OCI-LY1 (cell line): Measurements from ENCODE around the gene LARGE2.

Source experiments
- CTCF ChIP-seq: fragments of 200-600 bp; sonication (generic), shearing (Covaris generic); IDR thresholded peaks from 2 replicates; pipeline ENCODE4 v1.5.1; 2017; ENCODE audit warnings: mild to moderate bottlenecking, antibody characterized with exemption, low read length, moderate library complexity, mixed read lengths
- EZH2 ChIP-seq: fragments of 200-600 bp; sonication (generic), shearing (Covaris generic); IDR thresholded peaks from 2 replicates; pipeline ENCODE4 v1.8.0; 2017; ENCODE audit warnings: borderline replicate concordance, mixed run types, mild to moderate bottlenecking, antibody characterized with exemption, low read length, moderate library complexity, mixed read lengths

GRCh38 chr11:45894555-45895247, 27.8 kb upstream of the LARGE2 start:
- TF ChIP-seq CTCF (no peak), EZH2 (no peak)
